Activated B cell treated with CpG ODN at 0.5 μM for 24 hours (primary cell): ENCODE measurements around the gene NDEL1. TPM values are rescaled to one million over a fixed set of nuclear protein-coding genes. Genes with fewer than 3 reads are reported as not detected.

Experiments used
- ATAC-seq: fragments of 200-7000 bp; cut with Tn5 transposase; one replicate; pipeline ENCODE4 v1.10.0; 2021; ENCODE audit warnings: low read depth, mild to moderate bottlenecking, moderate library complexity
- CTCF ChIA-PET: fragments of 350-600 bp; sonication (Branson Sonifier 250); formaldehyde crosslinking; loops from one replicate; lab custom pipeline; 2021; ENCODE audit warnings: antibody characterized with exemption; lab: Charles Lee
- POLR2A ChIA-PET: fragments of 350-600 bp; sonication (Branson Sonifier 250); formaldehyde crosslinking; loops from one replicate; lab custom pipeline; 2021; ENCODE audit warnings: antibody characterized with exemption; lab: Charles Lee
- DNase-seq: peaks from one replicate; pipeline ENCODE4 v3.0.0; 2022
- H3K27ac Mint-ChIP-seq: one replicate; pipeline ENCODE4 v1.8.0; 2020; ENCODE audit warnings: mixed read lengths
- H3K27me3 Mint-ChIP-seq: one replicate; pipeline ENCODE4 v1.8.0; 2021; ENCODE audit warnings: mixed read lengths
- H3K36me3 Mint-ChIP-seq: one replicate; pipeline ENCODE4 v1.8.0; 2021; ENCODE audit warnings: low read depth, mixed read lengths
- H3K4me1 Mint-ChIP-seq: one replicate; pipeline ENCODE4 v1.8.0; 2021; ENCODE audit warnings: mixed read lengths
- H3K4me3 Mint-ChIP-seq: one replicate; pipeline ENCODE4 v1.8.0; 2020; ENCODE audit warnings: mild to moderate bottlenecking, mixed read lengths
- H3K9me3 Mint-ChIP-seq: one replicate; pipeline ENCODE4 v1.8.0; 2020; ENCODE audit warnings: mixed read lengths
- CTCF ChIP-seq: fragments of 200-600 bp; IDR thresholded peaks from one replicate; pipeline ENCODE4 v1.8.0; 2022; ENCODE audit warnings: antibody characterized with exemption, mild to moderate bottlenecking
- intact Hi-C: fragments of 100-400 bp; cut with micrococcal nuclease; formaldehyde crosslinking; loops from one replicate; pipeline ENCODE4 v1.15.1; 2024
- total RNA-seq: library from RNA; stranded (reverse); gene quantifications from 2 replicates; pipeline ENCODE4 v1.2.3, GENCODE V29; 2022

Gene NDEL1
- total RNA-seq, 1 donor from 2014 or later = 82.6 TPM

GRCh38 chr17:8474826-8475225 is 39.1 kb downstream of the NDEL1 start:
- no peak for DNase-seq
- Mint-ChIP-seq H3K9me3 (no peaks in the 10 kb centered on the region), H3K27me3 (no peaks in the 10 kb centered on the region), H3K27ac (no peak overlapping the region), H3K4me3 (no peak overlapping the region), H3K36me3 (peaks cover 78% of the 10 kb centered on the region), H3K4me1 (no peaks in the 10 kb centered on the region)
- ChIA-PET CTCF (no interaction called here), POLR2A (no interaction called here)
- ATAC-seq = no peak
- intact Hi-C loops = no loop called here
- TF ChIP-seq CTCF = no peak

- intact Hi-C loops = no loop called here
- Mint-ChIP-seq H3K9me3 (no peaks in the 10 kb centered on the region), H3K27ac (no peak overlapping the region), H3K27me3 (no peaks in the 10 kb centered on the region), H3K4me3 (no peak overlapping the region), H3K36me3 (peaks cover 78% of the 10 kb centered on the region), H3K4me1 (no peaks in the 10 kb centered on the region)
- DNase-seq (no peak), ATAC-seq (no peak)
- no peak for TF ChIP-seq CTCF
- ChIA-PET POLR2A (no interaction called here), CTCF (no interaction called here)
Observed at GRCh38 chr17:8475227-8475626, 39.5 kb downstream of the NDEL1 start.

- no peak for ATAC-seq
Observed at GRCh38 chr17:8475781-8476180, 40.1 kb downstream of the NDEL1 start.

GRCh38 chr17:8476741-8477140 is 41.1 kb downstream of the NDEL1 start:
- H3K4me1 Mint-ChIP-seq = no peaks in the 10 kb centered on the region
- intact Hi-C loops = no loop called here
- POLR2A ChIA-PET = no interaction called here
- no peaks in the 10 kb centered on the region for H3K27me3 Mint-ChIP-seq
- ATAC-seq = no peak
- H3K27ac Mint-ChIP-seq = no peak overlapping the region
- H3K4me3 Mint-ChIP-seq = no peak overlapping the region
- H3K36me3 Mint-ChIP-seq = peaks cover 81% of the 10 kb centered on the region
- no peak for TF ChIP-seq CTCF
- no peaks in the 10 kb centered on the region for H3K9me3 Mint-ChIP-seq
- CTCF ChIA-PET = no interaction called here
- DNase-seq = no peak

More at GRCh38 chr17:8475781-8476180, 40.1 kb downstream of the NDEL1 start:
- POLR2A ChIA-PET = no interaction called here
- H3K9me3 Mint-ChIP-seq = no peaks in the 10 kb centered on the region
- no peaks in the 10 kb centered on the region for H3K4me1 Mint-ChIP-seq
- no peak overlapping the region for H3K4me3 Mint-ChIP-seq
- no peak overlapping the region for H3K27ac Mint-ChIP-seq
- no peak for DNase-seq
- CTCF ChIA-PET = no interaction called here
- intact Hi-C loops = no loop called here
- no peak for TF ChIP-seq CTCF
- H3K27me3 Mint-ChIP-seq = no peaks in the 10 kb centered on the region
- H3K36me3 Mint-ChIP-seq = peaks cover 82% of the 10 kb centered on the region

GRCh38 chr17:8477171-8477570 is 41.5 kb downstream of the NDEL1 start:
- peaks cover 77% of the 10 kb centered on the region for H3K36me3 Mint-ChIP-seq
- ChIA-PET POLR2A (no interaction called here), CTCF (no interaction called here)
- no peak for DNase-seq
- H3K4me3 Mint-ChIP-seq = no peak overlapping the region
- TF ChIP-seq CTCF = no peak
- no peaks in the 10 kb centered on the region for H3K4me1 Mint-ChIP-seq
- no peaks in the 10 kb centered on the region for H3K27me3 Mint-ChIP-seq
- H3K27ac Mint-ChIP-seq = no peak overlapping the region
- ATAC-seq = no peak
- intact Hi-C loops = no loop called here
- no peaks in the 10 kb centered on the region for H3K9me3 Mint-ChIP-seq
